Esophagus squamous epithelium (tissue), 4 donors: ENCODE measurements around the gene TMEM238.

Source experiments
- POLR2A ChIP-seq, 4 donors: fragments of 450-650 bp; IDR thresholded peaks; one replicate each; pipeline ENCODE4 v1.6.1; 2017; ENCODE audit warnings: antibody characterized with exemption in 4 of 4, mild to moderate bottlenecking in 4 of 4, moderate library complexity in 3 of 4
- TF ChIP-seq, protein P1 (sequence below), 6 experiments: fragments of 450-650 bp in 4 of 6; fragments of 200-600 bp in 2 of 6; sonication (generic) in 2 of 6; IDR thresholded peaks; one replicate each; pipeline ENCODE4 v1.5.1; 2016 to 2019; ENCODE audit warnings: antibody characterized with exemption in 6 of 6, mild to moderate bottlenecking in 4 of 6, moderate library complexity in 4 of 6

- TF ChIP-seq, protein P1, sequence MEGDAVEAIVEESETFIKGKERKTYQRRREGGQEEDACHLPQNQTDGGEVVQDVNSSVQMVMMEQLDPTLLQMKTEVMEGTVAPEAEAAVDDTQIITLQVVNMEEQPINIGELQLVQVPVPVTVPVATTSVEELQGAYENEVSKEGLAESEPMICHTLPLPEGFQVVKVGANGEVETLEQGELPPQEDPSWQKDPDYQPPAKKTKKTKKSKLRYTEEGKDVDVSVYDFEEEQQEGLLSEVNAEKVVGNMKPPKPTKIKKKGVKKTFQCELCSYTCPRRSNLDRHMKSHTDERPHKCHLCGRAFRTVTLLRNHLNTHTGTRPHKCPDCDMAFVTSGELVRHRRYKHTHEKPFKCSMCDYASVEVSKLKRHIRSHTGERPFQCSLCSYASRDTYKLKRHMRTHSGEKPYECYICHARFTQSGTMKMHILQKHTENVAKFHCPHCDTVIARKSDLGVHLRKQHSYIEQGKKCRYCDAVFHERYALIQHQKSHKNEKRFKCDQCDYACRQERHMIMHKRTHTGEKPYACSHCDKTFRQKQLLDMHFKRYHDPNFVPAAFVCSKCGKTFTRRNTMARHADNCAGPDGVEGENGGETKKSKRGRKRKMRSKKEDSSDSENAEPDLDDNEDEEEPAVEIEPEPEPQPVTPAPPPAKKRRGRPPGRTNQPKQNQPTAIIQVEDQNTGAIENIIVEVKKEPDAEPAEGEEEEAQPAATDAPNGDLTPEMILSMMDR (IDR thresholded peaks at IDR 0.05) = no peak
- no peak for TF ChIP-seq POLR2A (IDR thresholded peaks at IDR 0.05)
Measured at GRCh38 chr19:55358943-55359908, 24.9 kb downstream of the TMEM238 start.
